RWPE1 (cell line): Measurements from ENCODE around the gene ERCC4.

ENCODE experiments used
- CTCF ChIA-PET: fragments of 350-600 bp; sonication (Branson Sonifier 250); formaldehyde crosslinking; extraction: SDS; loops from one replicate; lab custom pipeline; 2021; lab: Yijun Ruan, JAX
- POLR2A ChIA-PET: fragments of 400-600 bp; formaldehyde crosslinking; extraction: SDS; loops from one replicate; lab custom pipeline; 2020; ENCODE audit warnings: antibody characterized with exemption; ENCODE audit not compliant: low non-redundant PET; lab: Yijun Ruan, JAX
- DNase-seq: peaks from one replicate; pipeline ENCODE4 v3.0.0; 2012; ENCODE audit warnings: low spot score
- H3K27ac ChIP-seq: fragments of 450-650 bp; 2 replicates; pipeline ENCODE4 v1.5.1; 2017
- TF ChIP-seq, protein P1 (sequence below): fragments of 450-650 bp; conservative IDR thresholded peaks from 2 replicates; pipeline ENCODE4 v1.5.1; 2017; ENCODE audit warnings: low read depth, mild to moderate bottlenecking

The ERCC4 gene

GRCh38 chr16:13919683-13920509 lies at the start of gene ERCC4:
Gene ERCC4 (plus strand): TSS chr16:13920154. CDS start chr16:13920166, 12 bp downstream.
- ChIA-PET CTCF (interaction anchor here (0.5 to 1.3 kb wide), 29 partner anchors 9 to 1974 kb away, joined by 3 to 10 read pairs (median 3); no protein-coding TSS in a partner anchor), POLR2A (interaction anchor here (0.6 to 0.7 kb wide), 2 partner anchors 17 to 1230 kb away, joined by 3 to 5 read pairs; no protein-coding TSS in a partner anchor)
- H3K27ac ChIP-seq, result peak within 1 kb of the TSS; percentile 62
- TF ChIP-seq, protein P1, sequence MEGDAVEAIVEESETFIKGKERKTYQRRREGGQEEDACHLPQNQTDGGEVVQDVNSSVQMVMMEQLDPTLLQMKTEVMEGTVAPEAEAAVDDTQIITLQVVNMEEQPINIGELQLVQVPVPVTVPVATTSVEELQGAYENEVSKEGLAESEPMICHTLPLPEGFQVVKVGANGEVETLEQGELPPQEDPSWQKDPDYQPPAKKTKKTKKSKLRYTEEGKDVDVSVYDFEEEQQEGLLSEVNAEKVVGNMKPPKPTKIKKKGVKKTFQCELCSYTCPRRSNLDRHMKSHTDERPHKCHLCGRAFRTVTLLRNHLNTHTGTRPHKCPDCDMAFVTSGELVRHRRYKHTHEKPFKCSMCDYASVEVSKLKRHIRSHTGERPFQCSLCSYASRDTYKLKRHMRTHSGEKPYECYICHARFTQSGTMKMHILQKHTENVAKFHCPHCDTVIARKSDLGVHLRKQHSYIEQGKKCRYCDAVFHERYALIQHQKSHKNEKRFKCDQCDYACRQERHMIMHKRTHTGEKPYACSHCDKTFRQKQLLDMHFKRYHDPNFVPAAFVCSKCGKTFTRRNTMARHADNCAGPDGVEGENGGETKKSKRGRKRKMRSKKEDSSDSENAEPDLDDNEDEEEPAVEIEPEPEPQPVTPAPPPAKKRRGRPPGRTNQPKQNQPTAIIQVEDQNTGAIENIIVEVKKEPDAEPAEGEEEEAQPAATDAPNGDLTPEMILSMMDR, result peak; percentile 95
- DNase-seq, result peak; percentile 96

- peak; percentile 14 for DNase-seq
- CTCF ChIA-PET, result interaction anchor here (0.6 to 1.4 kb wide), 5 partner anchors 10 to 44 kb away, joined by 3 to 5 read pairs (median 3); no protein-coding TSS in a partner anchor
- TF ChIP-seq, protein P1, result peak; percentile 35
- POLR2A ChIA-PET, result no interaction called here
- H3K27ac ChIP-seq, result no peak overlapping the region
Measured at GRCh38 chr16:13873835-13874438, 46.0 kb upstream of the ERCC4 start.

DNA sequence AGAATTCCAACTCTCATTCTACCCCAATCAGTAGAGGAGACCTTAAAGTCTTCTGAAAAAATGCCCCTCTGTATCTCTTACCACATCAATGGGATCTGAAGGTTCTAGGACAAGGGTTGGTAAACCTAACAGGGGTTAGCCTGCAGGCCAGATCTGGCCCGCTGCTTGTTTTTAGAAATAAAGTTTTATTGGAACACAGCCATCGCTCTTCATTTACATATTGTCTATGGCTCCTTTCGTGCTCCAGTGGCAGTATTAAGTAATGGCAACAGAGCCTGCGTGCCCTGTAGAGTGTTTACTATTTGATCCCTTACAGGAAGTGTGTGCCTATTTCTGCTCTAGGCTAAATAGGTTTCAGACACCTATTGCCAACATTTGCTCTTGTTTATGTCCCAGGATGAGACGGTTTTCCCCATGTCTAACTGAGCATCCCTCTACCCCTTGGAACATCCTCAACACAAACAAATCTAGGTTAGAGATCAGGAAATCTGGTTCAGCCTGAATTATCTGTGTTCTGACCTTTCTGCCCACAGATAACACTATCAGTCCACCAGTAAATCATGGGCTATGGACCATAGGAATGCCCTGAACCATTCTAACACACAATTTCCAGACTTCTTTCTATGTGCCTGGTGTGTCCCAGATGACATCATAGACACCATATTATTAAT lies 44.2 kb upstream of the ERCC4 start:
- DNase-seq, result no peak
- TF ChIP-seq, protein P1, result no peak
- CTCF ChIA-PET, result no interaction called here

GRCh38 chr16:13883276-13883675 lies 36.7 kb upstream of the ERCC4 start:
- CTCF ChIA-PET, result no interaction called here
- POLR2A ChIA-PET, result no interaction called here
- no peak overlapping the region for H3K27ac ChIP-seq
- TF ChIP-seq, protein P1, result no peak
- no peak for DNase-seq

More for the DNA sequence above, 44.2 kb upstream of the ERCC4 start:
- POLR2A ChIA-PET, result no interaction called here
- H3K27ac ChIP-seq, result no peak overlapping the region

- CTCF ChIA-PET, result interaction anchor here (0.7 kb wide), 1 partner anchor 35 kb away, joined by 3 read pairs; no protein-coding TSS in a partner anchor
- POLR2A ChIA-PET, result no interaction called here
- TF ChIP-seq, protein P1, result no peak
- no peak for DNase-seq
- H3K27ac ChIP-seq, result no peak overlapping the region
Measured at GRCh38 chr16:13883881-13884280, 36.1 kb upstream of the ERCC4 start.

DNA sequence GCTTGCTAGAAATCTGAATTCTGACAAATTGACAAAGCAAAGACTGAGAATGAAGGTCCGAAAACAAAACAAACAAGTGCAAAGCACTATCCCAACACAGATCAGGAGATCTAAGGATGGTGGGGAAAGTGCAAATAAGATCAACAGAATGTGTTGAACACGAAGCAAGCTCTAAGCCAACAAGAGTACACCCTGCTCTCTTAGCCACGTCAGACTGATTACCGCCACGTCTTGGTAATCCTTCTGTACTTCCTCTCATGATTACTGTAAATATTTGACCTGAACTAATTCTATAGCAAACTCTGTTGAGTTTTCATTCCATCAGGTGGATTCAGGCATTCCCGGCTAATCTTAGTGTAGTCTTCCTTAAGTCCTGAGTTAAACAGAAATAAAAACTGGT lies 34.3 kb upstream of the ERCC4 start:
- ChIA-PET CTCF (no interaction called here), POLR2A (no interaction called here)
- no peak for DNase-seq
- no peak overlapping the region for H3K27ac ChIP-seq
- TF ChIP-seq, protein P1, result no peak
